ENCODE measurements around the gene ING4. TPM values are rescaled to one million over a fixed set of nuclear protein-coding genes. Genes with fewer than 3 reads are reported as not detected.

Gene ING4
- total RNA-seq, 4 donors from 2014 or later: 13.4 to 52.9 (median 41.4) TPM

GRCh38 chr12:6632026-6632983, 30.6 kb downstream of the ING4 start:
- TF ChIP-seq CTCF (IDR thresholded peaks at IDR 0.05; ENCODE audit: low read depth): no peak

GRCh38 chr12:6631549-6631961, 31.4 kb downstream of the ING4 start:
- no peak for TF ChIP-seq CTCF (IDR thresholded peaks at IDR 0.05; ENCODE audit: low read depth)

- no peak for TF ChIP-seq CTCF (IDR thresholded peaks at IDR 0.05; ENCODE audit: low read depth)
These were observed 32.2 kb downstream of the ING4 start for GRCh38 chr12:6630736-6631135.

GRCh38 chr12:6627616-6628015, 35.3 kb downstream of the ING4 start:
- no peak for TF ChIP-seq CTCF (IDR thresholded peaks at IDR 0.05; ENCODE audit: low read depth)

GRCh38 chr12:6626654-6627283, 36.1 kb downstream of the ING4 start:
- TF ChIP-seq CTCF (IDR thresholded peaks at IDR 0.05; ENCODE audit: low read depth): no peak

- no peak for TF ChIP-seq CTCF (IDR thresholded peaks at IDR 0.05; ENCODE audit: low read depth)
These were observed 42.0 kb downstream of the ING4 start for GRCh38 chr12:6620885-6621274.

- TF ChIP-seq CTCF (IDR thresholded peaks at IDR 0.05; ENCODE audit: low read depth): no peak
These were observed 42.6 kb downstream of the ING4 start for GRCh38 chr12:6620137-6620884.

Measured in subcutaneous adipose tissue (tissue), 4 donors.